ENCODE data around the gene ST7.

ST7 gene

GRCh38 chr7:117200786-117201458 is 247.6 kb downstream of the ST7 start:
- no peak for DNase-seq

GRCh38 chr7:117202511-117202910 is 249.2 kb downstream of the ST7 start:
- no peak for DNase-seq

DNA sequence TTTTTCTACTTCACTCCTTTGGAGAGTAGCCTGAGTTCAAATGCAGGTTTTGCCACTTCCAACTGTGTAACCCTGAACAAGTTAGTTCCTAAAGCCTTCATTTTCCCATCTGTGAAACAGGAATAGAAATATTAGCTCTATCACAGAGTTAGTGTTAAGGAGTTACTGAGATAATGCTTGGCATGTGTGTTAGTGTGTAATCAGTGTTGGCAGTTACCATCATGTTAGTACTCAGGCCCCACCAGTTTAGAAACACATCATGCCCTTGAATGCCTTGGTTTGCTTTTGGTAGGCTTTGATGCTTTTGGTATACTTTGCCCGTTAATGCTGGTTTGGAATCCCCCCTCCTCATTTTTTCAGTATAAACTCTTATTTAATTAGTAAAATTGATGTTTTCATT is 249.9 kb downstream of the ST7 start:
- DNase-seq: no peak

- no peak for DNase-seq
Observed at GRCh38 chr7:117205873-117206272, 252.6 kb downstream of the ST7 start.

- DNase-seq: no peak
Observed at GRCh38 chr7:117208257-117208656, 255.0 kb downstream of the ST7 start.

- DNase-seq: no peak
Observed at GRCh38 chr7:117210397-117210796, 257.1 kb downstream of the ST7 start.

DNA sequence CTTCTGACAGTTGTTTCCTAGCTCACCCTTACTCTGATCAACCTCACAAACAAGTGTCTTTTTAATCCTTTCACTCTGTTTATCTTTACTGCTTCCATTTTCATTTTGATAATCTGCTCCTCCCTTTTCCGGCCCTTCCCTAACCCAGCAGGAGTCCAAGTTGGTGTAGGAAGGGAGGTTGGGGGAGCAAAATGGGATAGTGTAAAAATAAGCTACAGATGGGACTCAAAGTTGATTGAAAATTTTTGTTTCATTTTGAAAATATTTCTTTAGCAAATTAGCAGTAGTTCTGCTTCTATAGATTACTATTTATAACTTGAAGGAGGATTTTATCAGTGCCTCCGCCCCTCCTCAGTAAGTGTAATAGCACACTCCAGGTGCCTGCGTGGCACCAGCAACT is 257.6 kb downstream of the ST7 start:
- no peak for DNase-seq

DNA sequence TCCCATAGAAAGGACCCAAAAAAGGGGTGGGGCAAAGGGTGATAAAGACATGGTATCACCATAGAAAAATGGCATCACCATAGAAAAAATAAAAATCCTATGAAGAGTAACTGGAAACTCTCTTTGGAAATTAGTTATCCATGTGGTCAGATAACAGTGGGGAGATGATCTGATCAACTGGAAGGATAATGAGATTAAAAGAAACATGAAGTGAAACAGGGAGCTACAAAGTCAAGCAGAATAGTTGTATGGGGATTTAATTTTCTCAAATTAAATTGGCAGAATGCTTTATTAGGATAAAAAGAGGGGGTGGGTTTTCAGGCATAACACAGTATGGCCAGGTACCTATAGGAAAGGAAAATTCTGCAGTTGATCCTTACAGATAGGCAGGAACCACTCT is 258.3 kb downstream of the ST7 start:
- DNase-seq: no peak

DNA sequence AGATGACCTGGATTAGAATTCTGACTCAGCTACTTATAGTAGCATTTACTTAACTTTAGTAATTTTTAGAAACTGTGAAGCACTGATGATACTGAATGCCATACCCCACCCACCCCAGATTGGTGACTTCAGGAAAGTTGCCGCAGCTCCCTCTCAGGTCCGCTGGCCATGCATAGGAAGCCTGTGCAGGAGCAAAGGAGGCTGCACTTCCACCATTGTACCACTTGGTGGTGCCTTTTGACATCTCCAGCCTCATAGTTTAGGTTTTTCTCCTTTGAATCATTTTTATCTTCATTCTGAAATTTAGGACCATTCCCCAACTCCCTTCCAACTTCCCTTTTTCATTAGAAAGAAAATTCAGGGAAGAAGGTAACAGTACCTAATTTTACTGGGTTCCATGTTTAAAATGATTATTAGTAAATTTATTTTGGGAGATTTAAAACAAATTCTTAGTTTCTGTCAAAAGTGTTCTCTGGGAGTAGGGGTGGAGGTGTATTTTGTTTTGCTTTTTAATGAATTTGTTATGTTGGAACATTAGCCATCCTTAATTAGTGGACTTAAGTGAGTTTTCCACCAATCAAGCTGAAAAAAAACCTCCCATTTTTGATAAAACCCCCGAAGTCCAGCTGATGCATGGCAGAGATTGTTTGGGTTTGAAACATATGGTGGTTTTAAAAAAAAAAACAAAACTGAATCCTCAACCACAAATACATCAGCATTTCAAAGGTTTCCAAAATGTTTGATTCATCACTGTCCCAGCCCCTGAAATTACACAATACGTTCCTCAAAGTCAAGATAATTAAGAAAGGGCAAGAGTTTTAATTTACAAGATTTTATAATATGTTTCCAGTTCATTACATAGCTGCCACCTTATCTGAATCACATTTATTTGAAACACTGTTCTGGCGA is 259.9 kb downstream of the ST7 start:
- peak; percentile 32 to 37 for DNase-seq

- no peak for DNase-seq
Observed at GRCh38 chr7:117216010-117216409, 262.7 kb downstream of the ST7 start.

- no peak for DNase-seq
Observed at GRCh38 chr7:117216436-117217069, 263.3 kb downstream of the ST7 start.

- no peak for DNase-seq
Observed at GRCh38 chr7:117217106-117218035, 264.1 kb downstream of the ST7 start.

DNA sequence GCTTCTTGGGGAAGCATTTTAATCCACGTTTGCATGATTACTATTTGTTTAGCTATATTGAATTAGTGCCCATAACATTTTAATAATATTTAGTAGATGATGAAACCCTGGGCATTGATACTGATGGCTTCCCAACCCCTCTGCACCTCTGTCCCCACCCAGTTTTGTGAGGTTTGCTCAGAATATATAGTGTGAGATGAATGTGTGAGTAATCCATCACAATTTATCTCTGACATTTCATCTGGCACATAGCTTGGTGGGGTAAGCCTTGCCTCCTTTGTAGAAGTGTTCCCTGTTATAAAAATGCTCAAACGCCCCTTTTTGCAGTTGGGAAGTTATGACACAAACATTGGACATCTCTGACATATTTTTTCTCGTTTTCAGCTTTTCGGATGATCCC is 265.4 kb downstream of the ST7 start:
- no peak for DNase-seq

GRCh38 chr7:117219485-117219884 is 266.2 kb downstream of the ST7 start:
- DNase-seq: no peak

- DNase-seq: no peak
Observed at GRCh38 chr7:117220836-117221235, 267.5 kb downstream of the ST7 start.

GRCh38 chr7:117225536-117225935 is 272.2 kb downstream of the ST7 start:
- no peak for DNase-seq

DNA sequence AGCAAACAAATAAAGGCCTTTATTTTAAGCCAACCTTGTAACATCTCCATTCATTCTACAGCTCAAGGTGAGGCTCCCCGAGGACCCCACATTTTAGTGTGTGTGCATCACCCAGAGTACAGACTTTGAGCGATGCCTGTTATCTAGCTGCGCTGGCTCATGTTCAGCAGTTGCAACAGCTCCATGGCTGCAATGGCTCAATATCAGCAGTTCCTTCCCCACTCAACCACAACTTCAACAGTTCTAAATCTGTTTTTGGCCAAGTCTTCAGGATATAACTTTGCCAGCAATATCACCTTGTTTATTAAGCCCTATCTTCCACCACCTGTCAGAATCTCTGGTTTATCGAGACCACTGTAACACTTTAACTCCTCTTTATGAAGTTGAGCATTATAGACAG is 273.8 kb downstream of the ST7 start:
- DNase-seq: no peak

- DNase-seq: no peak
Observed at GRCh38 chr7:117229350-117229749, 276.0 kb downstream of the ST7 start.

DNA sequence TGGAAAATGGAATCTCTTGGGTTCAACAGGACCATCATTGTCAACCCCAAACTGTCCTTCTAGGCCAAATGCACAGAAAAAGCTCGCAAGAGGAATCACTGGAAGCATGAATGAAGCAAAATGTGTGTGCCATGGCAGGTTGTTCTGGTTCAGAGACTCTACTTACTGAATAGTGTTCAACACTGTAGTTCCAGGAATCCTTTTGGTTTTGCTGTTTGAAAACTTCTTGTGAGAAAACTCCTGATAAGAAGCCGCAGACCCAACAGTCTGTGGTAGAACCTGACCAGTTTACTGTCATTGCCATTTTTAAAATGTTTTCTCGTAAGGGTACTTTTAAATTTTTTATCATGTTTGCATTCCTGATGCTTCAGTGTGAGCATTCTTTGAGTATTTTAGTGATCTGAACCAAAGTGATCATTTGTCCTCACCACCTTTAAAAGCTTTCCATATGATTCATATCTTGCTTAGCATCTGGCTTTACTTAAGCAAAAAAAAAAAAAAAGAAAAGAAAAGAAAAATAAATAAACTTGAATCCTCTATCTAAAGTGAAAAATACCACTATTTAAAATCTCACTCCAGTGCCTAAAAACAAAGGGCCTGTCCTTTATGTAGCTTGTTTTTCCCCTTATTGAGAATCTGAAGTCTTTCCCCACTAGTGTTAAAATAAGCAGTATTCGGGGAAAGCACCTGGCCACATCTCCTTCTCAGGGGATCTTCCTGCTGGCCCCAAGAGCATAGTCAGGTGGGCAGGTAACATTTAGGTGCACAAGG is 277.2 kb downstream of the ST7 start:
- DNase-seq: no peak

- no peak for DNase-seq
Observed at GRCh38 chr7:117231047-117231359, 277.7 kb downstream of the ST7 start.

- DNase-seq: no peak
Observed at GRCh38 chr7:117237646-117238045, 284.3 kb downstream of the ST7 start.

GRCh38 chr7:117238472-117238871 is 285.2 kb downstream of the ST7 start:
- DNase-seq: no peak

All from CD4-positive, alpha-beta T cell treated with Interleukin-1 beta for 1 hour (primary cell).